Left lobe of liver (tissue), 2 donors: ENCODE data around the gene NTSR1. TPM values are rescaled to one million over a fixed set of nuclear protein-coding genes. Genes with fewer than 3 reads are reported as not detected.

Source experiments
- ATAC-seq: fragments of 200-7000 bp; cut with Tn5 transposase; one replicate; pipeline ENCODE4 v1.9.1; 2020; ENCODE audit warnings: mild to moderate bottlenecking, moderate library complexity
- DNase-seq: peaks from one replicate; pipeline ENCODE4 v3.0.0-alpha.2; 2020; ENCODE audit warnings: low spot score
- total RNA-seq: library from RNA; stranded (reverse); gene quantifications from one replicate; pipeline ENCODE4 v1.2.1, GENCODE V29; 2021
- donor health status: DM: no; HTN: no; CAD: no; lungs with moderate emphysema.
- donor health status: DM: no; HTN: yes; CAD: no.

Gene NTSR1
- total RNA-seq, 1 donor from 2014 or later: 0.10 TPM

- ATAC-seq (no peak), DNase-seq (no peak)
These were observed 15.7 kb upstream of the NTSR1 start for GRCh38 chr20:62692801-62693523.

- DNase-seq (no peak), ATAC-seq (no peak)
These were observed 15.1 kb upstream of the NTSR1 start for GRCh38 chr20:62693524-62693922.

- ATAC-seq: no peak
- DNase-seq: no peak
These were observed 14.5 kb upstream of the NTSR1 start for GRCh38 chr20:62694106-62694505.

GRCh38 chr20:62694868-62695267 lies 13.8 kb upstream of the NTSR1 start:
- no peak for ATAC-seq
- DNase-seq: no peak

- DNase-seq: no peak
These were observed 12.9 kb upstream of the NTSR1 start for GRCh38 chr20:62695448-62696414.

DNA sequence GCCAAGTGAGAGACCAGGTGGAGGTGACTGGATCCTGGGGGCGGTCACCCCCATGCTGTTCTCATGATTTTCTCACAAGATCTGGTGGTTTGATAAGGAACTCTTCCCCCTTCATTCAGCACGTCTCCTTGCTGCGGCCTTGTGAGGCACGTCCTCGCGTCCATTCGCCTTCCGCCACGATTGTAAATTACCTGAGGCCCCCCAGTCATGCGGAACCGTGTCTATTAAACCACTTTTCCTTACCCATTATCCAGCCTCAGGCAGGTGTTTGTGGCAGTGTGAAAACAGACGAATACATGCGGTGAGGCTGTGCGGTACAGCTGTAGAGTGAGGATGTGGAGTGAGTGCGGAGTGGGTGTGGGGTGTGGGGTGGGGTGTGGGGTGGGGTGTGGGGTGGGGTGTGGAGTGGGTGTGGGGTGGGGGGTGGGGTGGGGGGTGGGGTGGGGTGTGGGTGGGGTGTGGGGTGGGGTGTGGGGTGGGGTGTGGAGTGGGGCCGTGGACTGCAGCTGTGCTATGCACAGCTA lies 12.1 kb upstream of the NTSR1 start:
- DNase-seq: no peak

More at GRCh38 chr20:62695448-62696414, 12.9 kb upstream of the NTSR1 start:
- ATAC-seq: no peak

DNA sequence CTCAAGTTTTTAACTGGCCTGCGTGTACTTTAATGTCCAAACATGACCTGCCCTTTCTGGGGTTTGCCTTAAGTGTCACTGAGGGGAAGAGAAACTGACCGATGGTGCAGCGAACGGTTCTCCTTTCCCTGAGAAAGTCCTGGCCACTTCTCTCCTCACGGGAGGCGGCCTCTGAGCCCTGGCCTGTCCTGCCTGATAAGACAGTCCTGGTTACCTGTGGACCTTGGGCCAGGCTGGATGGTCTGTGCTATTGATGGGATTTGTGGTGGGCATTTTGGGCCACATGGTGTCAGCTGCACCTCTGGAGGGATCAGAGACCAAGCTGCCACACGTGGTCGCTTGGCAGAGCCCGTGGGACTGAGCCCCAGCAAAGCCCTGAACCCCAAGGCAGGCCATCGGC lies 11.6 kb upstream of the NTSR1 start:
- DNase-seq (no peak), ATAC-seq (peak; percentile 25)

More for the DNA sequence above, 12.1 kb upstream of the NTSR1 start:
- no peak for ATAC-seq

DNA sequence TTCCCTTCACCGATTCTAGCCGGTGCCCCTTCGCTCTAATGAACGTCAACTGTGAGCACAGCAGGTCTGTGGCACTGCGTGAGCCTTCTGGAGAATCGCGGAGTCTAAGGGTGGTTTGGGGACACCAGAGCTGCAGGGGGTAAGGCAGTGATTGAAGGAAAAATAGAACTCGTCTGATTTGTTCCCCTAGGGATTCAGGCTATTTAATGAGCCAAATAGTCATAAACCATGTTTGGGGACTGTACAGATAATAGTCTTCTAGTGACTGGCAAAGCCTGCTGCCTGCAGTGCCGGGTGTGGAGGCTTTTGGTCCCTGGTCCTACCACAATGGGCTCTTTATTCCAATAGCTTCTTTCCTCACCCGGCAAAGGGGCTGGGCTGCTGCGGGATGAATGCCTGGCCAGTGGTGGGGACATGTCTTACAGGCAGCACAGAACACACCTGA lies 11.1 kb upstream of the NTSR1 start:
- ATAC-seq: no peak
- DNase-seq: no peak

DNA sequence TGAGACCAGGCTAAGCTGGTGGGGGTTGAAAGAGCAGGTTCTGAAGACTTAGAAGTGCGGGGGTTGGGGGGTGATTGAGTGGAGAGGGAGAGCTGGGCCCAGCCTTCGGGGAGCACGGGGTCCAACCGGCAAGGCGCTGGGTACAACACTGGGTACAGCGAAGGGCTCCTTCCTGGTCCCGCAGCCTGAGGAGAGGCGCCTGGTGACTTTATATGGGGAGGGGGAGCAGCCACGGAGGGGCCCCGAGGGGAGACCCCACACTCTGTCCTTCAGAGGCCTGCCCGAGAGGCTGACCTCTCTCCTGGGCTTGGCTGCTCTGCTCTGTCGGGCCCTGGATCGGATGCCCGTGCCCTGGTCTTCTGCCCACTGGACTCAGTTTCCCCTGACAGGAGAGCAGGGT lies 10.4 kb upstream of the NTSR1 start:
- DNase-seq (no peak), ATAC-seq (no peak)

GRCh38 chr20:62699296-62699695 lies 9.3 kb upstream of the NTSR1 start:
- ATAC-seq: no peak
- no peak for DNase-seq

DNA sequence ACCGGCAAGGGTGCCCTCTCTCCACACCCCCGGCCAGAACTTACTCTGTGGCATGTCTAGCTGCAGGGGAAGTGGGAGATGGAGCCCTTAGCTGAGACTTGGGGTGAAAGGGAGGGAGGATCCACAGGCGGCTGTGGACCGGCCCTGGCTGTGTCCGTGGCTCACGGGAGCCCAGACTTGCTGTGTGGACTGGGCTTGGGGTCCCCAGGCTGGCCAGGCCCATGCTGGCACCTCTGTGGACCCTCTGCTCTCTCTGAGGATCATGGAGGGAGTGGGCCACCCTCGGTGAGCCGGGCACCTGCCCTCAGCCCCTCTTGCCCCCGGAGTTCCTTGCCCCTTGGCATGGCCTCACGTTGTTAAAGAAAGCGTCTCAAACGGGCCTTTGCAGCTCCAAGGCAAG lies 8.9 kb upstream of the NTSR1 start:
- ATAC-seq (no peak), DNase-seq (no peak)

GRCh38 chr20:62700261-62700930 lies 8.2 kb upstream of the NTSR1 start:
- DNase-seq: no peak
- no peak for ATAC-seq

- DNase-seq: no peak
- ATAC-seq: no peak
These were observed 7.2 kb upstream of the NTSR1 start for GRCh38 chr20:62701161-62702012.

GRCh38 chr20:62702013-62702300 lies 6.7 kb upstream of the NTSR1 start:
- ATAC-seq (no peak), DNase-seq (no peak)

- ATAC-seq (no peak), DNase-seq (no peak)
These were observed 5.5 kb upstream of the NTSR1 start for GRCh38 chr20:62702895-62703852.

- ATAC-seq: no peak
These were observed 4.8 kb upstream of the NTSR1 start for GRCh38 chr20:62703853-62704228.

DNA sequence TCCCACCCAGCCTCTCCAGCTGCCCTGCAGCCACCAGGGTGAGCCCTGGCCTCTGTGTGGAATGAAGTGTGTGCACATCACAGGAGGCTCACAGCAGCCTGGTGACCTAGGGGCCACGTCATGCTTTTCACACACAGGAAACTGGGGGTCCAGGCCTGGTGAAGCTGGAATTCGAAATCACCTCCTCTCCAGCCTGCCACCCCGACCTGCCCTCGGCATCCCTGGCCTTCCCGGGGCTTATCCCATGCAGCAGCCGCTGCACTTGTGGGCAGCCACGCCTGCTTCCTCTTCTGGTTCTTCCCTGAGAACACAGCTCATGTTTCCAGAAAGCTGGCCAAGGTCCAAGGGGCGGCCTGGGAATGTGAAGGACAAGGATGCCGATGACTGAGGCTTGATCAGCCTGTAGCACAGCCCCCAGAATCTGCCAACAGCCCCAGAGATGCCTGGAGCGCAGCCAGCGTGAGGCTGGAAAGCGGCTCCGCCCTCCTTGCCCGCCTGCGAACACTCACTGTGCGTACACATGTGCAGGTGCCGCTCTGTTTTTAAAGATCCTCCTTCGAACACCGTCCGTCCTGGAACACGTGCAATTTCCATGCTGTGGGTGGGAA lies 4.2 kb upstream of the NTSR1 start:
- ATAC-seq (no peak), DNase-seq (peak; percentile 55)

More at GRCh38 chr20:62703853-62704228, 4.8 kb upstream of the NTSR1 start:
- DNase-seq: no peak

GRCh38 chr20:62705627-62706026 lies 3.0 kb upstream of the NTSR1 start:
- DNase-seq: no peak

DNA sequence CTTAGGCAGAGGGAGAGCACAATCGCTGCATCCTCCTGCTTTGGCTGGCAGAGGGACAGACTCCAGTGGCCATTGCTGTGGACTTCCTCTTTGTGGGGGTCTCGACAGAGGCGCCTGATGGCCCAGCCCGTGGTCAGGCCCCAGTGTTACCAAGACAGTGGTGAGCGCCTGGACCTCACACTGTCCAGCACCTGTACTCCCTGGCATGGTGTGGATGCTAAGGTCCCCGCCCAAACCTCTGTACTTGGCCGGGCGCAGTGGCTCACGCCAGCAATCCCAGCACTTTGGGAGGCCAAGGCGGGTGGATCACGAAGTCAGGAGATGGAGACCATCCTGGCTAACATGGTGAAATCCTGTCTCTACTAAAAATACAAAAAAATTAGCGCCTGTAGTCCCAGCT lies 2.3 kb upstream of the NTSR1 start:
- ATAC-seq (no peak), DNase-seq (no peak)

More at GRCh38 chr20:62705627-62706026, 3.0 kb upstream of the NTSR1 start:
- no peak for ATAC-seq
